D721Med (cell line): Measurements from ENCODE around the gene EMC1.

Experiments used
- DNase-seq: peaks from one replicate; pipeline ENCODE4 v3.0.0; 2011; ENCODE audit warnings: low spot score; ENCODE audit not compliant: insufficient read length
- FAIRE-seq: peaks from 2 replicates; lab custom pipeline; 2011; peaks lifted over from hg19 to GRCh38; lab: Jason Lieb, UNC
- CTCF ChIP-seq: IDR thresholded peaks from 2 replicates; pipeline ENCODE4 v1.5.1; 2012; ENCODE audit warnings: mild to moderate bottlenecking, control low read depth; ENCODE audit not compliant: insufficient read depth; ENCODE audit errors: missing control alignments

EMC1 gene

GRCh38 chr1:19178734-19179398, 72.5 kb downstream of the EMC1 start:
- no peak for DNase-seq
- no peak for FAIRE-seq
- TF ChIP-seq CTCF, result no peak

DNA sequence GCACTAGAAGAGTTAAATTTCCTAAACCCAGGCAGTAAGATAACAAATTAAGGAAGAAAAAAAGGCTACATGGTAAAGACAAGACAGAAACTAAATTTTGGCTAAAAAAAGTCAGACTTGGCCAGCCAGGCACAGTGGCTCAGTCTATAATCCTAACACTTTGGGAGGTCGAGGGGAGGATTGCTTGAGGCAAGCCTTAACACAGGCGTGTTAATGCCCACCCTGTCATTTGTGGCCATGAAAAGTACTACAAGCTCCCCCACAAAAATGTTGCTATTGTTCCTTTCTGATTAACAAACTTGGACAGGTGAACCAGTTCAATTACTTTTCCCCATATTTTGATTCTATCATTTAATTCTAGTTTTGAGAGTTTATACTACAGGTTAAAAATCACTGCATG, 73.5 kb downstream of the EMC1 start:
- TF ChIP-seq CTCF, result no peak
- FAIRE-seq, result no peak
- DNase-seq, result no peak

- FAIRE-seq, result no peak
- TF ChIP-seq CTCF, result no peak
- no peak for DNase-seq
Measured at GRCh38 chr1:19169642-19170041, 81.7 kb downstream of the EMC1 start.

DNA sequence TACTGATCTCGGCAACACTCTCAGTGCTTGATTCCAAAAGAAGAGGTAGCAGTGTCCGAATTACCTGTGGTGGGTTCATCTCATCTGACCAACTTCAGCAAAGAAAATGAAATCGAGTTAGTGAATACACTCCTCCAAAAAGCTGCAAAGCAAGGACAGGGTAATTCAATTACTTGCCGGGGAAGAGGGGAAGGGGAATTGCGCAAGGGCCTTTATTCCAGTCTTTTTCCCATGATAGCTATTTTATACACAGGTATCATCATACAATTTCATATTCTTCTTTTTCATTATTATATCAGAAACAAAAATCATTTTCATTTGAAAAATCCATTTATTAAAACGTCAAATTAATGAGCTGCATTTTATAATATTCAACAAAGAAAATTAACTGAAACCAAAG, 84.2 kb downstream of the EMC1 start:
- no peak for DNase-seq
- FAIRE-seq, result no peak
- TF ChIP-seq CTCF, result no peak

DNA sequence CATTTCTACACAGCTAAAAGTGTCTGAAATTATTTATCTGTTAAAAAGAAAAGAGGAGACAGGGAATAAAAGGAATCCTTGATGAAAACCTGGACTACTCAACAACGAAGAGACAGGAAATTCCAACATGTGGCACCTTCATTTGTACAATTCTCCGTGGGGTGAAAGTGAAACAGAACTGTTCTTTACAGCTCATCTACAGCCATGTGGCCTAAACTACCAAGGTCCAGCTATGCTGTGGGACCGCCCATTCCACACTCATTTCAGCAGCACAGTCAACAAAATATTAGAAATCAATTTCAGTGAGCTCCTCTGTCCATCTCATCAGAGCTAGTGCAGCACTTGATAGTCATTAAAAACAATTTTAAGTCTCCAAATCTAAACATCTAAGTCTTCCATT, 85.3 kb downstream of the EMC1 start:
- DNase-seq (no peak), FAIRE-seq (no peak)
- TF ChIP-seq CTCF, result no peak
